Activated naive CD8-positive, alpha-beta T cell (primary cell): ENCODE data around the gene SELENOT.
A peak's percentile ranks its signal among the peaks of the same experiment; 100 is the strongest.

Source experiments
- H3K27ac Mint-ChIP-seq: one replicate; pipeline ENCODE4 v1.8.0; 2021; ENCODE audit warnings: mixed read lengths
- H3K27me3 Mint-ChIP-seq: one replicate; pipeline ENCODE4 v1.8.0; 2021; ENCODE audit warnings: mixed read lengths
- H3K36me3 Mint-ChIP-seq: one replicate; pipeline ENCODE4 v1.8.0; 2021; ENCODE audit warnings: mixed read lengths
- H3K4me1 Mint-ChIP-seq: one replicate; pipeline ENCODE4 v1.8.0; 2021; ENCODE audit warnings: low read depth, mixed read lengths
- H3K4me3 Mint-ChIP-seq: one replicate; pipeline ENCODE4 v1.8.0; 2021; ENCODE audit warnings: mild to moderate bottlenecking, mixed read lengths
- H3K9me3 Mint-ChIP-seq: one replicate; pipeline ENCODE4 v1.8.0; 2021; ENCODE audit warnings: low read depth, mixed read lengths

The SELENOT gene, protein sequence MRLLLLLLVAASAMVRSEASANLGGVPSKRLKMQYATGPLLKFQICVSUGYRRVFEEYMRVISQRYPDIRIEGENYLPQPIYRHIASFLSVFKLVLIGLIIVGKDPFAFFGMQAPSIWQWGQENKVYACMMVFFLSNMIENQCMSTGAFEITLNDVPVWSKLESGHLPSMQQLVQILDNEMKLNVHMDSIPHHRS

GRCh38 chr3:150603153-150603979, at the start of gene SELENOT:
Gene SELENOT, plus strand, starts transcription at chr3:150603321. Its CDS starts 42 bp downstream, at chr3:150603363.
- Mint-ChIP-seq H3K27ac (peak within 1 kb of the TSS; percentile 98), H3K4me1 (peaks cover 71% of the 10 kb centered on the region), H3K4me3 (peak within 1 kb of the TSS; percentile 98), H3K27me3 (no peaks in the 10 kb centered on the region), H3K36me3 (peaks cover 23% of the 10 kb centered on the region), H3K9me3 (no peaks in the 10 kb centered on the region)

- no peak overlapping the region for H3K4me3 Mint-ChIP-seq
- H3K27ac Mint-ChIP-seq, result peak overlapping the region; percentile 16
- peaks cover 9% of the 10 kb centered on the region for H3K36me3 Mint-ChIP-seq
- peaks cover 52% of the 10 kb centered on the region for H3K4me1 Mint-ChIP-seq
- no peaks in the 10 kb centered on the region for H3K9me3 Mint-ChIP-seq
- H3K27me3 Mint-ChIP-seq, result no peaks in the 10 kb centered on the region
Measured at GRCh38 chr3:150555859-150556436, 47.2 kb upstream of the SELENOT start.

DNA sequence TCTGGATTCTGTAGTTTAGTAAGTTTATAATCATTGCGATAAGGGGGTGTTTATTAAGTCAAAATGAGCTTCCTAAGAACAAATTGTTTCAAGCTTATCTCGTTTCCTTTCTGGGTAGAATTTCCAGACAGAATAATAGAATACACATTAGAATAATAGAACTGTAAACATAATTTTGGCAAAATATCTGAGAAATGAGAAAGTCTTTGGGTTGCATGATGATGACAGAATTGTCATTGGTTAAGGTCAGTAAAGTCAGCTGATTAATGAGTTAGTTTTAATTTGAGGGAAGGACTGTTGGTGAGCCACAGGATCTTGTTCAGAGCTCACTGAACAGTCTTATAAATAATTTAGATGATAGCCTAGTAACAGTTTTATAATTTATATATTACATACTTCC, 46.3 kb upstream of the SELENOT start:
- Mint-ChIP-seq H3K9me3 (no peaks in the 10 kb centered on the region), H3K27ac (peak overlapping the region; percentile 34), H3K36me3 (peaks cover 7% of the 10 kb centered on the region), H3K4me1 (peaks cover 49% of the 10 kb centered on the region), H3K4me3 (peak overlapping the region; percentile 9), H3K27me3 (no peaks in the 10 kb centered on the region)

- Mint-ChIP-seq H3K4me3 (no peak overlapping the region), H3K27ac (no peak overlapping the region), H3K27me3 (no peaks in the 10 kb centered on the region), H3K9me3 (no peaks in the 10 kb centered on the region), H3K4me1 (peaks cover 48% of the 10 kb centered on the region), H3K36me3 (peaks cover 11% of the 10 kb centered on the region)
Measured at GRCh38 chr3:150557725-150558124, 45.4 kb upstream of the SELENOT start.

GRCh38 chr3:150564243-150564642, 38.9 kb upstream of the SELENOT start:
- no peaks in the 10 kb centered on the region for H3K27me3 Mint-ChIP-seq
- H3K4me1 Mint-ChIP-seq, result peaks cover 7% of the 10 kb centered on the region
- H3K27ac Mint-ChIP-seq, result no peak overlapping the region
- peaks cover 12% of the 10 kb centered on the region for H3K36me3 Mint-ChIP-seq
- H3K9me3 Mint-ChIP-seq, result no peaks in the 10 kb centered on the region
- H3K4me3 Mint-ChIP-seq, result no peak overlapping the region

DNA sequence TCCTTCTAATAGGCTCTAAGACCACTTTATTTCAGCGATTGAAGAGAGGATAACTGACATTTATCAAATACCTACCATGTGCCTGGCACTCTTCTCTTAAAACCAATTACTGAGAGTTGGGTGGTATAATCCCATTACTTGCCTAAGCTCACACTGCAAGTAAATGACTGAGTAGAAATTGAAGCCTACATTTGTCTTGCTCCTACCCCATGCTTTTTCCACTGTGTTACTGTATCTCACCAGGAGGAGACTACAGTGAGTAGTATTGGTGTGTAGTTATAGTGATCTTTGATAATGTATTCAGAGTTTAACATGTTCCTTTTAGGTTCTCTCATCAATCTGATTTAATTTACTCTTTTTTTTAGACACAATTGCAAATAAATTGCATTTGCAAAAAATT, 35.8 kb upstream of the SELENOT start:
- H3K9me3 Mint-ChIP-seq, result no peaks in the 10 kb centered on the region
- H3K4me3 Mint-ChIP-seq, result no peak overlapping the region
- peaks cover 1% of the 10 kb centered on the region for H3K4me1 Mint-ChIP-seq
- no peak overlapping the region for H3K27ac Mint-ChIP-seq
- no peaks in the 10 kb centered on the region for H3K27me3 Mint-ChIP-seq
- H3K36me3 Mint-ChIP-seq, result peaks cover 15% of the 10 kb centered on the region

DNA sequence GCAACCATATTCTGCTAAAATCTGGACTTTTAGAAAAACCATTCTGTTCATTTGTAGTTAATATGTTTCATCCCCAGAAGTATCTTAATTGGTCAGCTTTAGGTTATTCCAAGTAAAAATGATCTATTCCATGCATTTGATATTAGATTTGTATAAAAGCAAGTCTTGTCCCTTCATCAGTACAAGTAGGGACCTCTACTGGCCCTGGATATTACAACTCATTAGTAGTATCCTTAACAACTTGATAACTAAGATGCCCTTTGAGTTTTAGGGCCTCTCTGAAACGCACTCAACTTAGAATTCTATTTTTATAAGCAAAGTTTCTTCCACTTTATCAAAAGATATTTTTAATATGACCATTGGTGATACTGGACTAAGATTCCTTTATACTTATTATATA, 25.3 kb upstream of the SELENOT start:
- Mint-ChIP-seq H3K4me3 (no peak overlapping the region), H3K27me3 (no peaks in the 10 kb centered on the region), H3K27ac (no peak overlapping the region), H3K4me1 (peaks cover 36% of the 10 kb centered on the region), H3K9me3 (no peaks in the 10 kb centered on the region), H3K36me3 (peaks cover 7% of the 10 kb centered on the region)

DNA sequence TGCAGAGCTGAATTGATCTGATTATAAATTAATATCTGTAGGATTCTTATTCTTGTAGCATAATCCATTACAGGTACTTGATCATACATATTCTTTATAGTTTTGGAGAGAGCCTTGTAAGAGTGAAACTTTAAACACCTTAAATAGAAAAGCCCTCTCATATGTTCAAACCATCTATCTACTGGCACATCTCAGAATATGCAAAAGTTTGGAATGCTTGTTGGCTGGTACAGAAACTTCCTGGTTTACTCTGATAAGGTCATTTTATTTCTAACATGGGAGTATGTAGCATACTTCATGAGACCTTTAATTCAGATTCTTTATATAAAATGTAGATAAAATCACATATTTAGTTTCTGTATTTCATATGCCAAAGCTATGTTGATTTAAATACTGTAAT, 21.9 kb upstream of the SELENOT start:
- Mint-ChIP-seq H3K27ac (no peak overlapping the region), H3K36me3 (peaks cover 9% of the 10 kb centered on the region), H3K9me3 (no peaks in the 10 kb centered on the region), H3K27me3 (no peaks in the 10 kb centered on the region), H3K4me3 (no peak overlapping the region), H3K4me1 (peaks cover 22% of the 10 kb centered on the region)

GRCh38 chr3:150582620-150583019, 20.5 kb upstream of the SELENOT start:
- Mint-ChIP-seq H3K9me3 (no peaks in the 10 kb centered on the region), H3K27ac (peak overlapping the region; percentile 54), H3K4me1 (peaks cover 11% of the 10 kb centered on the region), H3K4me3 (no peak overlapping the region), H3K27me3 (no peaks in the 10 kb centered on the region), H3K36me3 (peaks cover 2% of the 10 kb centered on the region)

DNA sequence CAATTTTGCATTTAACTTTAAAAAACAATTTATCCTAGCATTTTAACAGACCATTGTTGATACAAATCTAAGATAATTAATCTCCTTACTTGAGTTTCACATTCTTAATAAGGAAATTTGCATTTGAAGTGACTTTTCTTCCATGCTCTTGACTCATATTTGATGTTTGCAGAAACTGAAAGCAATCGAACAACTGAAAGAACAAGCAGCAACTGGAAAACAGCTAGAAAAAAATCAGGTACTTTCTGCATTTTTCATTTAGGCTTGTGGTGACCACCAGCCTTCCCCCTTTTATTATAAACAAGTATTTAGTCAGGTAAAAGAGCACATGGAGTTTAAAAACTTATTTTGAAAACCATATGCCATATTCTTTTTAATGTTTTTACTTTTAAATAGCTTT, 20.1 kb upstream of the SELENOT start:
- Mint-ChIP-seq H3K9me3 (no peaks in the 10 kb centered on the region), H3K27me3 (no peaks in the 10 kb centered on the region), H3K4me1 (peaks cover 9% of the 10 kb centered on the region), H3K36me3 (peaks cover 2% of the 10 kb centered on the region), H3K4me3 (peak overlapping the region; percentile 20), H3K27ac (peak overlapping the region; percentile 54)

GRCh38 chr3:150588027-150588830, 14.9 kb upstream of the SELENOT start:
- H3K36me3 Mint-ChIP-seq, result peaks cover 2% of the 10 kb centered on the region
- peak overlapping the region; percentile 55 for H3K27ac Mint-ChIP-seq
- no peak overlapping the region for H3K4me3 Mint-ChIP-seq

DNA sequence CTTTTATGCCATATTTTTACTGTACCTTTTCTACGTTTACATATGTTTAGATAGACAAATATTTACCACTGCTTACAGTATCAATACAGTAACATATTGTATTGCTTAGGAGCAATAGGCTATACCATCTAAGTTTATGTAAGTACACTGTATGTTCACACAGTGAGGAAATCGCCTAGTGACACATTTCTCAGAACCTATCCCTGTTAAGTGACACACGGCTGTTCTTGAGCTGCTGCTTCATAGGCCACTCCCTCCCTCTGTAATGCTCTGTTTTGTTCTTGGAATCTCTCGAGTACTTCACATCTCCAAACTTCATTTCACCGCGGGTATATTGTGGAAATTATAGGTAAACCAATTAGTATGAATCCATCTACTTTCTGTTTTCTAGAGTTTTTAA, 13.4 kb upstream of the SELENOT start:
- Mint-ChIP-seq H3K36me3 (peaks cover 2% of the 10 kb centered on the region), H3K9me3 (no peaks in the 10 kb centered on the region), H3K4me3 (no peak overlapping the region), H3K4me1 (peaks cover 10% of the 10 kb centered on the region), H3K27ac (no peak overlapping the region), H3K27me3 (no peaks in the 10 kb centered on the region)

More at GRCh38 chr3:150588027-150588830, 14.9 kb upstream of the SELENOT start:
- no peaks in the 10 kb centered on the region for H3K9me3 Mint-ChIP-seq
- no peaks in the 10 kb centered on the region for H3K27me3 Mint-ChIP-seq
- peaks cover 9% of the 10 kb centered on the region for H3K4me1 Mint-ChIP-seq

DNA sequence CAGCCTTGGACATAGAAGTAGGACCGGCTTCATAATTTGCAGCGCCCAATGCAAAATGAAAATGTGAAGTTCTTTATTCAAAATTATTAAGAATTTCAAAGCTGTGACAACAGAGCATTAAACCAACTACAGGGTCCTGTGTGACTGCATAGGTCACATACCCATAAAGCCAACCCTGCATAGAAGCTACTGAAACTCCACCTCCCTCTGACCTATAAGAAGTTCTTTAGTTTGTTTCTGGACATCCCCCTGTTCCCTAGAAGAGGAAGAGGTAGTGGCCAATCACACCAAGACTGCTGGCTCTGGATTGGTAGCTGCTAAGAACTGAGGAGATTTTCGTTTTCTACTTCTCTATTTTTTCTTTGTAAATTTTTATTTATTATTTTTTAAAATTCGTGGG, 9.0 kb upstream of the SELENOT start:
- Mint-ChIP-seq H3K27me3 (no peaks in the 10 kb centered on the region), H3K36me3 (no peaks in the 10 kb centered on the region), H3K4me3 (no peak overlapping the region), H3K9me3 (no peaks in the 10 kb centered on the region), H3K4me1 (peaks cover 9% of the 10 kb centered on the region), H3K27ac (no peak overlapping the region)

- Mint-ChIP-seq H3K36me3 (peaks cover 8% of the 10 kb centered on the region), H3K4me3 (no peak overlapping the region), H3K27ac (no peak overlapping the region), H3K9me3 (no peaks in the 10 kb centered on the region), H3K4me1 (peaks cover 29% of the 10 kb centered on the region), H3K27me3 (no peaks in the 10 kb centered on the region)
Measured at GRCh38 chr3:150597646-150598045, 5.5 kb upstream of the SELENOT start.
